ENCODE results near the gene GSTO1.

GRCh38 chr10:104293781-104294321, 39.2 kb downstream of the GSTO1 start:
- no peak for TF ChIP-seq CTCF (IDR thresholded peaks at IDR 0.05)
- no peak for TF ChIP-seq POLR2AphosphoS5 (IDR thresholded peaks at IDR 0.05; ENCODE audit: low read depth, low read length)

Measured in Panc1 (cell line).